D721Med (cell line): ENCODE measurements around the gene BSCL2.

Experiments
- DNase-seq: peaks from one replicate; pipeline ENCODE4 v3.0.0; 2011; ENCODE audit warnings: low spot score; ENCODE audit not compliant: insufficient read length
- FAIRE-seq: peaks from 2 replicates; lab custom pipeline; 2011; peaks lifted over from hg19 to GRCh38; lab: Jason Lieb, UNC
- TF ChIP-seq, protein P1 (sequence below): IDR thresholded peaks from 2 replicates; pipeline ENCODE4 v1.5.1; 2012; ENCODE audit warnings: mild to moderate bottlenecking, control low read depth; ENCODE audit not compliant: insufficient read depth; ENCODE audit errors: missing control alignments

BSCL2 gene

DNA sequence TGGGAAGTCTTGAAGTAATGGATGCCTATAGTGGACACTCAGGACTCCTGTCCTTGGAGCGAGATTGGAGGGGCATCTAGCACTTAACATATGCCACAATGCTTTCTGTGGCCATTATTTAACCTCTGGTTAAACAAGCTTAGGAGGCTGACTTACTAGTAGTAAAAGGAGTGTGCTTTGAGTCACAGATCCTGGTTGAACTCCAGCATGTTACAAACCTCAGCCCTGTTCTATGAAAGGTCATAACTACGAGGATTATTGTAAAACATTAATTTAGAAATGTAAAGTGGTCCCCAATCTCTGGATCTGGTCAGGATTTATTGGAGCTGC, 34.1 kb downstream of the BSCL2 start:
- no peak for FAIRE-seq
- no peak for DNase-seq
- TF ChIP-seq, protein P1, sequence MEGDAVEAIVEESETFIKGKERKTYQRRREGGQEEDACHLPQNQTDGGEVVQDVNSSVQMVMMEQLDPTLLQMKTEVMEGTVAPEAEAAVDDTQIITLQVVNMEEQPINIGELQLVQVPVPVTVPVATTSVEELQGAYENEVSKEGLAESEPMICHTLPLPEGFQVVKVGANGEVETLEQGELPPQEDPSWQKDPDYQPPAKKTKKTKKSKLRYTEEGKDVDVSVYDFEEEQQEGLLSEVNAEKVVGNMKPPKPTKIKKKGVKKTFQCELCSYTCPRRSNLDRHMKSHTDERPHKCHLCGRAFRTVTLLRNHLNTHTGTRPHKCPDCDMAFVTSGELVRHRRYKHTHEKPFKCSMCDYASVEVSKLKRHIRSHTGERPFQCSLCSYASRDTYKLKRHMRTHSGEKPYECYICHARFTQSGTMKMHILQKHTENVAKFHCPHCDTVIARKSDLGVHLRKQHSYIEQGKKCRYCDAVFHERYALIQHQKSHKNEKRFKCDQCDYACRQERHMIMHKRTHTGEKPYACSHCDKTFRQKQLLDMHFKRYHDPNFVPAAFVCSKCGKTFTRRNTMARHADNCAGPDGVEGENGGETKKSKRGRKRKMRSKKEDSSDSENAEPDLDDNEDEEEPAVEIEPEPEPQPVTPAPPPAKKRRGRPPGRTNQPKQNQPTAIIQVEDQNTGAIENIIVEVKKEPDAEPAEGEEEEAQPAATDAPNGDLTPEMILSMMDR: no peak

DNA sequence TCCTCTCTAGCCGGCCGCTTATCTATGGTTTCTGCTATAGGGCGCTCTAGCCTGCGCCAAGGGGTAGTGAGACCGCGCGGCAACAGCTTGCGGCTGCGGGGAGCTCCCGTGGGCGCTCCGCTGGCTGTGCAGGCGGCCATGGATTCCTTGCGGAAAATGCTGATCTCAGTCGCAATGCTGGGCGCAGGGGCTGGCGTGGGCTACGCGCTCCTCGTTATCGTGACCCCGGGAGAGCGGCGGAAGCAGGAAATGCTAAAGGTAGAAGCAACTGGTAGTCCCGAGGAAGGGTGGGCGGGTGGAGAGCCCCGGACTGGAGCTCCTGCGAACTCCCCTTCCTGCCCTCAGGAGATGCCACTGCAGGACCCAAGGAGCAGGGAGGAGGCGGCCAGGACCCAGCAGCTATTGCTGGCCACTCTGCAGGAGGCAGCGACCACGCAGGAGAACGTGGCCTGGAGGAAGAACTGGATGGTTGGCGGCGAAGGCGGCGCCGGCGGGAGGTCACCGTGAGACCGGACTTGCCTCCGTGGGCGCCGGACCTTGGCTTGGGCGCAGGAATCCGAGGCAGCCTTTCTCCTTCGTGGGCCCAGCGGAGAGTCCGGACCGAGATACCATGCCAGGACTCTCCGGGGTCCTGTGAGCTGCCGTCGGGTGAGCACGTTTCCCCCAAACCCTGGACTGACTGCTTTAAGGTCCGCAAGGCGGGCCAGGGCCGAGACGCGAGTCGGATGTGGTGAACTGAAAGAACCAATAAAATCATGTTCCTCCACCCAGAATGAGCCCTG, 35.4 kb downstream of the BSCL2 start, which contains the start of the genes LBHD1 and UQCC3:
Gene LBHD1, minus strand, starts transcription at position 660 of the 782 bp plus-strand sequence. CDS start 2,236 bp downstream, outside the sequence.
Gene UQCC3, plus strand, starts transcription at position 66 of the 782 bp plus-strand sequence. Its CDS starts 73 bp downstream, at position 139.
- DNase-seq (peak; percentile 79), FAIRE-seq (no peak)
- TF ChIP-seq, protein P1: no peak

DNA sequence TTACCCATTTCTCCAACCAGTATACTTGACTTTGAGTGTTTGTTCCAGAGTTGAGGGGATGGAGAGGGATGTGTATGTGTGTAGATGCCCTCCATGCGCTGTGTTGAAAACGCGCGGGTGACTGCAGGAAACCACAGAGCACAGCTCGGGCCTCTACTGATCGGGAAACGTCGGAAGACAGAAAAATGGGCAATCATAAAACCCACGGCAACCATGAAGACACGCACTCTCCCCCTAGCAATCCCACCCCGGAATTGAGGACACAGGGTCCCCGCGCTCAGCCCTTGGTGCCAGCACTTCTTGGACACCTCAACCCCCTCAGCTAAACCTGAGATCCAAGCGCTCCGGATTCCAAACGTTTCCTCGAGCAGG, 36.0 kb downstream of the BSCL2 start:
- no peak for DNase-seq
- TF ChIP-seq, protein P1: no peak
- FAIRE-seq: no peak

DNA sequence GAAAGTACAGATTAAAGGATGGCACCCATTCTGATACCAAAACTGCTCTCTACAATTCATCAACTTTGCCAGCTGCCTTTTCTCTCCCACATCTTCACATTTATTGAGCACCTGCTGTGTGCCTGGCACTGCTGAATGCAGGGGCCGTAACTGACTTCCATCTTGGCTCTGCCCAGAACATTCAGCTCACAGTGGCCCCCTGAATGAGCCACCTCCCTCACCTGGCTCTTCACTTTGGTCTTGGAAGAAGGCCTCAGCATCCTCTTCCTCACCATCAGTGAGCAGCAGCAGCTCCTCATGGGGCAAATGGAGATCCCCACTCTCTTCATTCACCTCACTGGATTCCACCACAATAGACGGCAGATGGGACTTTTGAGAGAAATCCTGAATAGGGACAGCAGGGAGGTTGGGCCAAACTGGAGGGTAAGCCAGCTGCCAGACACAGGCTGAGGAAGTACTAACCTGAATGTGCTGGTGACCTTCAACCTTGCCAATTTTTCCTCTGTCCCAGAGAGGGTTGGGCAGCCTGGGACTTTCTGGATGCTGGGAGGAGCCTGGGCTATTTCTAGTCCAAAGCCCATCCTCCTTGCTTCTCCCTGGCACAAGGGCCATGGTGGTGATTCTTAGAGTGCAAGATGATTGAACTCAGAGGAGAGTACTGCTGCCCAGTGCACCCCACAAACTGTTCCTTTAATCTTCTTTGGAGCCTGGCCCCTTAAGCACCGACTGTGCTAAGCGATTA, 37.6 kb downstream of the BSCL2 start:
- DNase-seq (no peak), FAIRE-seq (no peak)
- TF ChIP-seq, protein P1: no peak

DNA sequence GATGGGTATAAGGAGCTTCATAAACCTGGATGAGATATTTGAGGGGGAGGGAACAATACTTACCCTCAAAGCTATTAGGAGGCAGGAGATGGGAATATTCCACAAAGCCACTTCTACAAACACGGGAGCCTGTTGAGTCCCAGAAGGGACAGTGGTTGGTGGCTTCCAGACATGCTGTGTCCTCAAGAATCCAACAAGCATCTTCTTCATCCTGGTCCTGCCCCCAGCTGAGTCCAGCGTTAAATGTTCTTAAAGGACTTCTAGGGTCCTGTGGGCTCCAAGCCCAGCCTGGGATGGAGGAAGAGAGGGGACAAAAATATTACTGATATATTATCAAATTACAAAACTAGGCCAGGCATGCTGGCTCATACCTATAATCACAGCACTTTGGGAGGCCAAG, 39.8 kb downstream of the BSCL2 start:
- no peak for DNase-seq
- TF ChIP-seq, protein P1: no peak
- FAIRE-seq: no peak

DNA sequence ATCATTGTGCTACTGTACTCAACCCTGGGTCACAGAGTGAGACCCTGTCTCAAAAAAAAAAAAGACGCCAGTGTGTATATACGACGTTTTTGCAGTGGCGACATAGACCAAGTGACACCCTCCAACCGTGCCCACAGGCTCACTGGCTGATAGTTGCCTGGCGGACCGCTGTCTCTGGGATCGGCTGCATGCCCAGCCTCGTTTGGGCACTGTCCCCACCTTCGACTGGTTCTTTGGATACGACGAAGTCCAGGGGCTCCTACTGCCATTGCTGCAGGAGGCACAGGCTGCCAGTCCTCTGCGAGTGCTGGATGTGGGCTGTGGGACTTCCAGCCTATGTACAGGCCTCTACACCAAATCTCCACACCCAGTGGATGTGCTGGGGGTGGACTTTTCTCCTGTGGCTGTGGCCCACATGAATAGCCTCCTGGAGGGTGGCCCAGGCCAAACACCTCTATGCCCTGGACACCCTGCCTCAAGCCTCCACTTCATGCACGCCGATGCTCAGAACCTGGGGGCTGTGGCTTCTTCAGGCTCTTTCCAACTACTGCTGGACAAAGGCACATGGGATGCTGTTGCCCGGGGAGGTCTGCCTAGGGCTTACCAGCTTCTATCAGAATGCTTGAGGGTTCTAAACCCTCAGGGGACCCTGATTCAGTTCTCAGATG, 40.8 kb downstream of the BSCL2 start:
- no peak for FAIRE-seq
- DNase-seq: no peak
- TF ChIP-seq, protein P1: no peak
